C4-2B (cell line): ENCODE data around the gene ACTL7B.

ENCODE experiments used
- ZFX ChIP-seq: fragments of 450-650 bp; IDR thresholded peaks from 2 replicates; pipeline ENCODE4 v1.6.1; 2017
- TF ChIP-seq, protein P1 (sequence below): fragments of 450-650 bp; conservative IDR thresholded peaks from 2 replicates; pipeline ENCODE4 v1.5.1; 2017; ENCODE audit warnings: mild to moderate bottlenecking

GRCh38 chr9:108859459-108860114 is 3.8 kb upstream of the ACTL7B start:
- TF ChIP-seq, protein P1, sequence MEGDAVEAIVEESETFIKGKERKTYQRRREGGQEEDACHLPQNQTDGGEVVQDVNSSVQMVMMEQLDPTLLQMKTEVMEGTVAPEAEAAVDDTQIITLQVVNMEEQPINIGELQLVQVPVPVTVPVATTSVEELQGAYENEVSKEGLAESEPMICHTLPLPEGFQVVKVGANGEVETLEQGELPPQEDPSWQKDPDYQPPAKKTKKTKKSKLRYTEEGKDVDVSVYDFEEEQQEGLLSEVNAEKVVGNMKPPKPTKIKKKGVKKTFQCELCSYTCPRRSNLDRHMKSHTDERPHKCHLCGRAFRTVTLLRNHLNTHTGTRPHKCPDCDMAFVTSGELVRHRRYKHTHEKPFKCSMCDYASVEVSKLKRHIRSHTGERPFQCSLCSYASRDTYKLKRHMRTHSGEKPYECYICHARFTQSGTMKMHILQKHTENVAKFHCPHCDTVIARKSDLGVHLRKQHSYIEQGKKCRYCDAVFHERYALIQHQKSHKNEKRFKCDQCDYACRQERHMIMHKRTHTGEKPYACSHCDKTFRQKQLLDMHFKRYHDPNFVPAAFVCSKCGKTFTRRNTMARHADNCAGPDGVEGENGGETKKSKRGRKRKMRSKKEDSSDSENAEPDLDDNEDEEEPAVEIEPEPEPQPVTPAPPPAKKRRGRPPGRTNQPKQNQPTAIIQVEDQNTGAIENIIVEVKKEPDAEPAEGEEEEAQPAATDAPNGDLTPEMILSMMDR, result no peak
- no peak for TF ChIP-seq ZFX
